ENCODE results near the gene DNAJC16.

Gene DNAJC16

GRCh38 chr1:15624133-15624714 lies 97.6 kb downstream of the DNAJC16 start:
- DNase-seq = no peak

GRCh38 chr1:15625056-15625917 lies 98.6 kb downstream of the DNAJC16 start:
- DNase-seq = no peak

All from GF-D8 (cell line).